GM18502 (cell line): ENCODE data around the gene FNIP2.
A peak's percentile ranks its signal among the peaks of the same experiment; 100 is the strongest.
"Not testable (repeated sequence)": the region's sequence is repeated elsewhere in the genome, so short reads cannot be mapped to it uniquely, and the experiment has no call there.

Experiments used
- ATAC-seq: cut with Tn5 transposase; IDR thresholded peaks from one replicate; pipeline ENCODE4 v1.9.1; 2021; ENCODE audit warnings: mild to moderate bottlenecking; ENCODE audit not compliant: unreplicated experiment, poor library complexity

Gene FNIP2

GRCh38 chr4:158787709-158788475, 19.1 kb downstream of the FNIP2 start:
- no peak for ATAC-seq

- ATAC-seq: no peak
These were observed 19.7 kb downstream of the FNIP2 start for GRCh38 chr4:158788516-158788915.

- no peak for ATAC-seq
These were observed 21.0 kb downstream of the FNIP2 start for GRCh38 chr4:158789853-158790252.

GRCh38 chr4:158793021-158793420, 24.2 kb downstream of the FNIP2 start:
- no peak for ATAC-seq

GRCh38 chr4:158793430-158793829, 24.6 kb downstream of the FNIP2 start:
- not testable (repeated sequence) for ATAC-seq

GRCh38 chr4:158796370-158797140, 27.7 kb downstream of the FNIP2 start:
- no peak for ATAC-seq

GRCh38 chr4:158798062-158798461, 29.2 kb downstream of the FNIP2 start:
- no peak for ATAC-seq

- ATAC-seq: no peak
These were observed 30.4 kb downstream of the FNIP2 start for GRCh38 chr4:158799013-158799770.

GRCh38 chr4:158799856-158800255, 31.0 kb downstream of the FNIP2 start:
- ATAC-seq: no peak

GRCh38 chr4:158801066-158801465, 32.2 kb downstream of the FNIP2 start:
- ATAC-seq: no peak

- ATAC-seq: no peak
These were observed 32.9 kb downstream of the FNIP2 start for GRCh38 chr4:158801677-158802076.

- no peak for ATAC-seq
These were observed 34.1 kb downstream of the FNIP2 start for GRCh38 chr4:158802914-158803313.

GRCh38 chr4:158805635-158806471, 37.0 kb downstream of the FNIP2 start:
- no peak for ATAC-seq

GRCh38 chr4:158807691-158808090, 38.9 kb downstream of the FNIP2 start:
- no peak for ATAC-seq

GRCh38 chr4:158808399-158808798, 39.6 kb downstream of the FNIP2 start:
- ATAC-seq: no peak

- peak; percentile 1 for ATAC-seq
These were observed 40.4 kb downstream of the FNIP2 start for GRCh38 chr4:158809208-158809607.

GRCh38 chr4:158809611-158810486, 41.0 kb downstream of the FNIP2 start:
- peak; percentile 88 for ATAC-seq

GRCh38 chr4:158810487-158811215, 41.8 kb downstream of the FNIP2 start:
- peak; percentile 30 for ATAC-seq

- ATAC-seq: no peak
These were observed 42.4 kb downstream of the FNIP2 start for GRCh38 chr4:158811216-158811540.
